Choroid plexus epithelial cell (primary cell): ENCODE results near the gene LIMS2.

Source experiments
- DNase-seq: peaks from one replicate; pipeline ENCODE4 v3.0.0-alpha.2; 2010; ENCODE audit warnings: low read depth
- H3K4me3 ChIP-seq: 2 replicates; pipeline ENCODE4 v1.5.1; 2011; ENCODE audit warnings: low read depth, mild to moderate bottlenecking, control low read depth, low read length, moderate library complexity
- TF ChIP-seq, protein P1 (sequence below): conservative IDR thresholded peaks from 2 replicates; pipeline ENCODE4 v1.5.1; 2011; ENCODE audit warnings: low read depth, mild to moderate bottlenecking, control low read depth, inconsistent platforms, low read length, moderate library complexity

The LIMS2 gene

DNA sequence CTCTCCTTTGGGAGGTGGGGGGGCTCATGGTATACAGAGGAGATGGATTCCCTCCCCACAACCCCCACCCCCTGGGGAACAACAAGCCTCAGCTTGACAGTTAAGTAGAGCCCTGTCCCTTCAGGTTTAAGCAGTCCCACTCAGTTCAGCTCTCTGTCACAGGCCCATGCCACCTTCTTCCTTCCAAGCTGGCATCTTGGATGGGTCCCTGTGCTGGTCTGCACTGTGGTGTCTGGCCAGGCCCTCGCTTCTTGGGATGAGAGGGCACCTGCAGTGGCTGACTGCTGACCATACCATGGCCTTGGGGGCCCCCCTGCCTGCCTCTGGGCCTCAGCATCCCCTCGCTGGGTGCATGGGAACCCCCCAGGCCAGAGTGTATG is 49.8 kb downstream of the LIMS2 start:
- no peak overlapping the region for H3K4me3 ChIP-seq
- TF ChIP-seq, protein P1, sequence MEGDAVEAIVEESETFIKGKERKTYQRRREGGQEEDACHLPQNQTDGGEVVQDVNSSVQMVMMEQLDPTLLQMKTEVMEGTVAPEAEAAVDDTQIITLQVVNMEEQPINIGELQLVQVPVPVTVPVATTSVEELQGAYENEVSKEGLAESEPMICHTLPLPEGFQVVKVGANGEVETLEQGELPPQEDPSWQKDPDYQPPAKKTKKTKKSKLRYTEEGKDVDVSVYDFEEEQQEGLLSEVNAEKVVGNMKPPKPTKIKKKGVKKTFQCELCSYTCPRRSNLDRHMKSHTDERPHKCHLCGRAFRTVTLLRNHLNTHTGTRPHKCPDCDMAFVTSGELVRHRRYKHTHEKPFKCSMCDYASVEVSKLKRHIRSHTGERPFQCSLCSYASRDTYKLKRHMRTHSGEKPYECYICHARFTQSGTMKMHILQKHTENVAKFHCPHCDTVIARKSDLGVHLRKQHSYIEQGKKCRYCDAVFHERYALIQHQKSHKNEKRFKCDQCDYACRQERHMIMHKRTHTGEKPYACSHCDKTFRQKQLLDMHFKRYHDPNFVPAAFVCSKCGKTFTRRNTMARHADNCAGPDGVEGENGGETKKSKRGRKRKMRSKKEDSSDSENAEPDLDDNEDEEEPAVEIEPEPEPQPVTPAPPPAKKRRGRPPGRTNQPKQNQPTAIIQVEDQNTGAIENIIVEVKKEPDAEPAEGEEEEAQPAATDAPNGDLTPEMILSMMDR: no peak
- no peak for DNase-seq

DNA sequence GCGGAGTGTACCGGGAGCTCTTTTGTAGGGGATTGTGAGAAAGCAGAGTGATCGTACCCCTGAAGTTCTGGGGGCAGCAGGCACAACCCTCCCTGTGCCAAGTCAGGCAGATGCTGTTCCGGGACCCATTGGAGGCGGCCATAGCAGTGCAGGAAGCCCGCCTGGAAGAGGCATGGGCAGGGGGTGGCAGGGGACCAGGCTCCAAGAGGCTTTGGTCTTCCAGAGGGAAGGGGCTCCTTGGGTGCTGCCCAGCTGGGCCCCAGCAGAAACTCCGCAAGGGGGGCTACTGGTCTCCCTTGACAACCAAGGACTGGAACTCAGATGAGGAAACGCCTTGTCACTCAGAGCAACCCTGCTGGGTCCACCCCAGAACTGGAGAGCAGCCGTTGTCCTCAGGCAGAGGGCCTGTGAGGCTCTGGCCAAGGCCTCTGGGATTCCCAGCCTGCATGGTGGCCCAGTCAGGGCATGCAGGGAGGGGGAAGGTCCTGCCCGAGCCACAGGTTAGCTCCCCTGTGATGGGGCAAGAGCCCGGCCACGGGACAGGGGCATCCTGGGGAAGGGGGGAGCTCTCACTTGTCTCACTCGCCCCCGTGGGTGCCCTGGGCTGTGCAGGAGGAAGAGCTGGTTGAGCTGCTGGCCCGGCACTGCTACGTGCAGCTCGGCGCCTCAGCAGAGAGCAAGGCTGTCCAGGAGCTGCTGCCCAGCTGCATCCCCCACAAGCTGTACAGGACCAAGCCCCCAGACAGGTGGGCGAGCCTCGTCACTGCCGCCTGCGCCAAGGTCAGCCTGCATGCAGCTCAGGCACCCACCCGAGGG is 50.4 kb downstream of the LIMS2 start:
- no peak overlapping the region for H3K4me3 ChIP-seq
- DNase-seq: no peak
- TF ChIP-seq, protein P1: no peak

DNA sequence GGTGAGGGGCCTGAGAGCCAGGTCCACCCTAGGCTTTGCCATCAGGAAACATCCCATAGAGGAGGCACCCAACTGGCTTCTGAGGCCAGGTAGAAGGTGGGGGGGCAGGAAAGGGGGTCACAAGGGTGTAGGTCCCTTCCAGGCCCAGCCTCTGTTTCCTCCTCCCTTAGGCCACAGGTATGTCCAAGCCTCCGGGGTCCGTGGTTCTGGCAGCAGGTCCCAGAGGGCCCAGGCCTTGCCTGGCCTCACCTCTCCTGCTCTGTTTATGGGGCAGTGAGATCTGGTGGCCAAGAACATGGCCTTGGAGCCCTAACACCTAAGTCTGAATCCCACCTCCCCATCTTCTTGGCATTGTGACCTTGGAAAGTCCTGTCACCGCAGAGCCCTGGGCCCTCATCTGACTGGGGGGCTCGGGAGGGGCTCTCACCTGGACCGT is 51.0 kb downstream of the LIMS2 start:
- no peak overlapping the region for H3K4me3 ChIP-seq
- DNase-seq: no peak
- TF ChIP-seq, protein P1: no peak

DNA sequence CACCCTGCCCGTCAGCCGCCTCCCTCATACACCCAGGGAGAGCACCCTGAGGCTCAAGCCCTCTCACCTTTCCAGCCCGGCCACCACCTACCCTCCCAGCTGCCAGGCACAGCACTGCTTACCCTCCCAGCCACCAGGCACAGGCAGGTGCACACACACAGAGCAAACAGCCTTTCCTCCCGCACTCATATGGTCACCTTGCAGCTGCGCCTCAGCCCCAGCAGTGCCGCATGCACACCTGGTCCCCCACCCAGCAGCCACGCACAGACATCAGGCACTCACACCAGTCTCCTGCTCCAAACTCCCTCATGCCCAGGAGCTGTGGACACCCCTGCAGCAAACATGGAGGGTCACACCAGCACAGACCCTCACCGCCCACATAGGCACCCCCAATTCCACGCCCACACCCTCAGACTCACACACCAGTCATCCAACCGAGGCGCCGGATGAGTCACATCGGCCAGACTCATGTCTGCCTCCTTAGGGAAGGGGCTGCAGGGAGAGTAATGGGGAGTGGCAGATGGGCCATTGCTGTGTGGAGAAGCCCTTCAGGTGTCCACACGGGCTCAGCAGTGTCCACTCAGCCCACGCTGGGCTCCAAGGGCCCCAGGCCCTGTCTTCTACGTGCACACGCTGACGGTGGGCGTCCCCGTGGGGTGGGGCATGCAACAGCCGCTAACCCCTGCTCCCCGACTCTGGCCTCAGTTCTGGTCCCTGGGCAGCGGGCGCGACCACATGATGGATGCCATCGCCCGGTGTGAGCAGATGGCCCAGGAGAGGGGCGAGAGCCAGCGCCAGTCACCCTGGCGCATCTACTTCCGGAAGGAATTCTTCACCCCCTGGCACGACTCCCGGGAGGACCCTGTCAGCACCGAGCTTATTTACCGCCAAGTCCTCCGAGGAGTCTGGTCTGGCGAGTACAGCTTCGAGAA is 51.7 kb downstream of the LIMS2 start:
- no peak overlapping the region for H3K4me3 ChIP-seq
- peak; percentile 36 for DNase-seq
- TF ChIP-seq, protein P1: no peak

DNA sequence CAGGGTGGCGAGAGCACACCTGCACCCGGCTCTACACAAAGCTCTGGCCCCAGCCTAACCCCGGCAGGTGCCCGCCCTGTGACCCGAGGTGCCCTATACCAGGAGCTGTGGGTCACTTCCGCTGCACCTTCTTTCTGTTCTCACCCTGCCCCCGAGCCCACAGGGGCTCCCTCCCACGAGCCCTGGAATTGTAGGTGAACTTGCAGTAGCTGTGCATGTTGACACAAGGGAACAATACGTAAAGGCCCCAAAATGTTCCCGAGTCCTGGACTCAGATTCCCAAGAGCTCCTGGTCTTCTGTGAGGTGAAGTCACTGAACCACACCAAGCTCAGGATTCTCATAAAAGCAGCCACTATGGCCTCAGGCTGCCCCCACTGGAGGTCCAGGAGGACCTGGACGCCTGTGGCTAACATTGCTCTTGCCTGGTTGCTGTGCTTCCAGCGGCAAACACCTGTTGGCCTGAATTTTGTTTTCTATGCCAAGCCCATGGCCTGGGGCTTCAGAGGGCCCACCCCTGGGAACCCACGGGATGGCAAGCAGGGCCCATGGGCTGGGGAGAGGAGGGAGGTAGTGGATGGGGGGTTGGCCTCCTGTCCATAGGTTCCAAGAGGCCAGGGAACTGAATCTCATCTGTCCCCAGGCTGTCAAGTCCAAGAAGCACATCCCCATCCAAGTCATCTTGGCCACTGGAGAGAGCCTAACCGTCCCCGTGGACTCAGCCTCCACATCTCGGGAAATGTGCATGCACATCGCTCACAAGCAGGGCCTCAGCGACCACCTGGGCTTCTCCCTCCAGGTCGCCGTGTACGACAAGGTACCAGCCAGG is 52.6 kb downstream of the LIMS2 start:
- H3K4me3 ChIP-seq: no peak overlapping the region
- no peak for DNase-seq
- TF ChIP-seq, protein P1: no peak

DNA sequence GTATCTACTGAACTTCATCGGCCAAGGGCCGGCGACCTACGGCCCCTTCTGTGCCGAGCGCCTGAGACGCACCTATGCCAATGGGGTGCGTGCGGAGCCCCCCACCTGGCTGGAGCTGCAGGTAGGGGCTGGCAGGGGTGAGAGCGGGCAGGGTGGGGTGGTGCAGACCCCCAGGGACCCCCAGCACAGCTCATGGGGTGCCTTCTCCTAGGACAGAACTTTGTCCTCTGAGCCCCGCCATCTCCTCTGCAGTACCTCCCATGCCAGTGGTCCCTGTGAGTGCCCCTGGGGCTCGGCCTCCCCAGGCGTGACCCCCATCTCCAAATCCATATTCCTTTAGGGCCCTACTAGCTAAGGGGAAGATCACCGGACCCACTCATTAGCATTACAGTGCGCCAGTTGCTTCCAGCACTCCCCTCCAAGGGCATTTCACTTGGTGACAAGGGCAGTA is 53.3 kb downstream of the LIMS2 start:
- no peak overlapping the region for H3K4me3 ChIP-seq
- TF ChIP-seq, protein P1: no peak
- no peak for DNase-seq
